Activated CD4-positive, alpha-beta T cell treated with anti-CD3 and anti-CD28 coated beads for 36 hours (primary cell): ENCODE data around the gene HOXA10. TPM values are rescaled to one million over a fixed set of nuclear protein-coding genes. Genes with fewer than 3 reads are reported as not detected.

ENCODE experiments used
- ATAC-seq: fragments of 200-7000 bp; cut with Tn5 transposase; one replicate; pipeline ENCODE4 v1.10.0; 2021; ENCODE audit warnings: mild to moderate bottlenecking, moderate library complexity
- CTCF ChIA-PET: fragments of 350-600 bp; sonication (Branson Sonifier 250); formaldehyde crosslinking; loops from one replicate; lab custom pipeline; 2021; ENCODE audit warnings: antibody characterized with exemption; lab: Charles Lee
- POLR2A ChIA-PET: fragments of 350-600 bp; sonication (Branson Sonifier 250); formaldehyde crosslinking; loops from one replicate; lab custom pipeline; 2021; ENCODE audit warnings: antibody characterized with exemption, inconsistent platforms; lab: Charles Lee
- DNase-seq: peaks from one replicate; pipeline ENCODE4 v3.0.0-alpha.2; 2020
- H3K27ac Mint-ChIP-seq: one replicate; pipeline ENCODE4 v1.8.0; 2021; ENCODE audit warnings: mixed read lengths
- H3K27me3 Mint-ChIP-seq: one replicate; pipeline ENCODE4 v1.8.0; 2021; ENCODE audit warnings: mixed read lengths
- H3K36me3 Mint-ChIP-seq: one replicate; pipeline ENCODE4 v1.8.0; 2021; ENCODE audit warnings: low read depth, mixed read lengths
- H3K4me1 Mint-ChIP-seq: one replicate; pipeline ENCODE4 v1.8.0; 2021; ENCODE audit warnings: mixed read lengths
- H3K4me3 Mint-ChIP-seq: one replicate; pipeline ENCODE4 v1.8.0; 2021; ENCODE audit warnings: mild to moderate bottlenecking, moderate library complexity, mixed read lengths
- H3K9me3 Mint-ChIP-seq: one replicate; pipeline ENCODE4 v1.8.0; 2021; ENCODE audit warnings: low read depth, mixed read lengths
- intact Hi-C, 2 experiments: fragments of 100-400 bp; cut with DNase I in 1 of 2; cut with micrococcal nuclease in 1 of 2; formaldehyde crosslinking; loops; one replicate each; pipeline versions ENCODE4 v1.14.2 to v1.15.1; 2022 to 2024; cut with DNase I, micrococcal nuclease
- total RNA-seq, 2 experiments: library from RNA; stranded (reverse); gene quantifications; one replicate each; pipeline ENCODE4 v1.2.3, GENCODE V29; 2021

The HOXA10 gene
- total RNA-seq, 2 experiments from 2014 or later, result not detected

DNA sequence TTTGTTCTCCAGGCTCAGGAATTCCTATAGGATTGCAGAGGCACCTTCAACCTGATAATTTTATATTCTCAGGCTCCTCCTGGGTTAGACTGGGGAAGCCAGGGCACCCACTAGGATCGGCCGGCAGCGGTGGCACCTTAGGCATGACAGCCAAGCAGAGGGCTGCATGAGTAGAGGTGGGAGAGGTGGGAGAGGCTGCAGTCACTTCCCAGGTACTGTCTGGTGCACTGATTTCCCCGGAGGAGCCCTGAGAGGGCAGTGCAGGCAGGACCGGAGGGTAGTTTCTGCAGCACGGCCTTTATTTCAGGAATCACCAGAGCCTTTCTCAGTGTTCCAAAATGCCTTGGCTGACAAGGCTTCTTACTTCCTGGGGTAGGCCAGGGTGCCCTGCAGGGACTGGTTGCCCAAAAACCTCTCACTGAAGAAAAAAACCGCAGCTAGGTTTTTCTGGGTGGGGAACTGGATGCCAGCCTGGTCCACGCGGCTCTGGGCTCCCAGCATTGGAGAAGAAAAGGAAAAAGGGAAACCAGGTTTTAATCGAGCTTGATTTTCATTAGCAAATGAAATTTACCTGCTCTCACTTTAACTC is 29.3 kb upstream of the HOXA10 start:
- peaks cover 76% of the 10 kb centered on the region for H3K27me3 Mint-ChIP-seq
- DNase-seq, result no peak
- ChIA-PET CTCF (interaction anchor here (0.7 to 1.4 kb wide), 2 partner anchors 8 to 12 kb away, joined by 3 read pairs; no protein-coding TSS in a partner anchor), POLR2A (no interaction called here)
- no peaks in the 10 kb centered on the region for H3K36me3 Mint-ChIP-seq
- H3K4me1 Mint-ChIP-seq, result peaks cover 31% of the 10 kb centered on the region
- intact Hi-C loops, result loop anchor here in 1 of 2 experiments (5.0 kb wide), 1 partner anchor 36 kb away; the partner anchor contains the start of gene HOXA9
- H3K4me3 Mint-ChIP-seq, result no peak overlapping the region
- ATAC-seq, result no peak
- no peak overlapping the region for H3K27ac Mint-ChIP-seq
- H3K9me3 Mint-ChIP-seq, result no peaks in the 10 kb centered on the region

DNA sequence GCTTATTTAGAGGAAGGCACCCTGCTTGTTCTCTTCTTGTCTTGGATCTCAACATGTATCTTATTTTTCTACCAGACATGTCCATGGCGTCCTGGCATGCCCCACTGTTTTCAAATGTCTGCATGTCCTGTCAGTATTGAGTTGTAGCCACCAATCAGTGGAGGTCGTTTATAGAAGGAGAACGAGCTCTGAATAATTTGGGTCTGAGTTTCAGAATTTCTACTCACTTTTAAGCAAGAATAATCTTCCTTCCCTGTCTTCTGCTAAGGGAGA is 28.7 kb upstream of the HOXA10 start:
- no peak for DNase-seq
- ChIA-PET CTCF (interaction anchor here (0.7 to 1.4 kb wide), 2 partner anchors 9 to 12 kb away, joined by 3 read pairs; no protein-coding TSS in a partner anchor), POLR2A (interaction anchor here (0.6 kb wide), 2 partner anchors 669 to 1708 kb away, joined by 5 read pairs; no protein-coding TSS in a partner anchor)
- Mint-ChIP-seq H3K27ac (no peak overlapping the region), H3K27me3 (peaks cover 79% of the 10 kb centered on the region), H3K4me3 (no peak overlapping the region), H3K9me3 (no peaks in the 10 kb centered on the region), H3K4me1 (peaks cover 31% of the 10 kb centered on the region), H3K36me3 (no peaks in the 10 kb centered on the region)
- no peak for ATAC-seq
- intact Hi-C loops, result loop anchor here in 1 of 2 experiments (5.0 kb wide), 1 partner anchor 35 kb away; the partner anchor contains the start of gene HOXA9

DNA sequence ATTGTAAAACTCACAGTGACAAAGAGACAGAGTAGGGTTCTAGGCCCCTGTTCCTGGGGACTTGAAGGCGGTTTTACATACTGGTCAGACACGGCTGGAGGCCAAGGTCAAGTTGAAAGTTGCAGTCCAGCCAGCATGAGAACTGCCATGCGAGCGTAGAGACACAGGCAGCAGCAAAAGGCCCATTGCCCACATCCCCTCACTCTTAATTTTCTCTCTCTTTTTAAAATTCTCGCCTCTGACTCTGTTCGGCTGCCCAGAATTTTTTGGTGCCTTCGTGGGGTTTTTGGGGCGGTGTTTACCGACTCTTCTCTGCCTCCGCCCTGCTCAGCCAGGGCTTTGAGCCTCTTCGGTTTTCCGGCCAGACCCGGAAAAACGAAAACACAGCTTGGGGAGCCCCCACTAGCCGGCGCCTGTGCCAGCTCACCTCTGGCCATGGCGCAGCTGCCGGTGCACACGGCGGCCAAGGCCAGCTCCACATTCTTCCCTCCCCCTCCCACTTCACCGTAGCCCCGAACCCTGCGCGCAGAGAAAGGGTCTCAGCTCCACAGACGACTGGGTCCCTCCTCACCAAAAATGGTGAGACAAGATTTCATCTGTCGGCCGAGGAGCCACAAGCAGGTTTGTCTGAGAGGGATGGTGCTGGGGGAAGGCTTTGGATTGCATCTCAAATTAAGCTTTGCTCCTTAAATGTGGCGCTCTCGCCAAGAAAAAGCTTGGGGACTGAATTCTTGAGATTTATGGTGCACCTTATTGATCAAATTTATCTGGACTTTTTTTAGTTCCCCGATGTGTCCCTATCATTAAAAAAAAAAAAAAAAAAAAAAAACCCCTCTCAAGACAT is 28.1 kb upstream of the HOXA10 start:
- DNase-seq (no peak), ATAC-seq (no peak)
- Mint-ChIP-seq H3K36me3 (no peaks in the 10 kb centered on the region), H3K4me3 (no peak overlapping the region), H3K4me1 (peaks cover 31% of the 10 kb centered on the region), H3K27ac (no peak overlapping the region), H3K9me3 (no peaks in the 10 kb centered on the region), H3K27me3 (peaks cover 80% of the 10 kb centered on the region)
- ChIA-PET CTCF (interaction anchor here (1.4 kb wide), 1 partner anchor 10 kb away, joined by 3 read pairs; no protein-coding TSS in a partner anchor), POLR2A (interaction anchor here (0.6 kb wide), 2 partner anchors 669 to 1707 kb away, joined by 5 read pairs; no protein-coding TSS in a partner anchor)
- intact Hi-C loops, result loop anchor here in 1 of 2 experiments (5.0 kb wide), 1 partner anchor 35 kb away; the partner anchor contains the start of gene HOXA9

DNA sequence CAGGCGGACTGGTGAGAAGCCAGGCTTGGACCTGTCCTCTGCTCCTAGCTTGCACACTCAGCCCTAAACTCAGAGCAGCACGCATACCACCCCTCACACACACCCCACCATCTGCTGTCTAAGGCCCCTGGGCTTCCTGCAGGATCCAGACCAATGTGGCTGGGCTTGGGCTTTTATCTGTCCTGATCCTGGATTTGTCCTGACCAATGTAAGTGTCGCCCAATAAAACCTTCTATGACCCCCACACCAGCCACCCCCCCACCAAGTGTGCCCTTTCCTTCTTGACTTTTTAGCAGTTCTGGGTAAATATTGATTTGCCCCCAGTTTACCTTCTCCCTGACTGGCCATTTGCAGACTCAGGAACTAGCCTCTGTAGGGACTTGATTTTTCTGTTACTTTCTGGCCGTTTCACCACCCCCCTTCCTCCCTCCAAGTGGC is 27.5 kb upstream of the HOXA10 start:
- CTCF ChIA-PET, result interaction anchor here (0.6 to 1.1 kb wide), 2 partner anchors 8 to 335 kb away, joined by 4 to 7 read pairs; no protein-coding TSS in a partner anchor

DNA sequence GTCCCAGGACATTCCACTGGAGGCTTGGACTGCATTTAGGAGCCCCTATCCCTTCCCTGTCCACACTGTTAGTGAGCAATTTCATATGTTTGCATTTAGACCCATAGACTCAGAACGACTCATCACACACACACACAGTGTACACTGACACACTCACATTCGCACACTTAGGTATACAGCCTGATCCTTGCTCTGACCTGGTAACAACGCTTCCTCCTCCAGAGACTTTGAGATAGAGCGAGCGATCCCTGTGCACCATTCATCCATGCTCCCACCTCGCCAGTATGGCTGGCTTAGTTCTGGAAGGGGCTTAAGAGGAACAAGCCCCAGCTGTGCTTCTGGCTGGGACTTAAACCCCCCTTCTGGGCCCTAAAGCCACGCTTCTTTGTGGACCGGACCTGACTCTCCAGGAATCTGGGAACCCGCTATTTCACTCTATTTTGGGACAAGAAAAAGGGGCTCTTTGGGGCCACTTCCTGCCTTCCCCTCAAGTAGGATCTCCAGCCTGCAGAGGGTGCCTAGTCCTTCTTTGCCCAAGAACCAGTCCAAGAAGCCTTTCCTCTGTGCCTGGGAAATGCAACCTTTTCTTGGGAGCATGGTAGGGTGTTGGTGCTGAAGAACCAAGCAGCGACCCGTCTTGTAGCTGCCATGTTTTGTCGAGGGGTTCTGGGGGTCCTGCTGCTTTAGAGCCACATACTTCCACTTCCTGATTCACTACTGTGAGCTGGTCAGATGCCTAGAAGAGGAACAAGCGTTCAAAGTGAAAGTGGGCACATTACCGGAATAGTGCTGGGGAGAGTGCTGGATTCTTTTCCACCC is 26.9 kb upstream of the HOXA10 start:
- DNase-seq, result no peak
- ChIA-PET POLR2A (no interaction called here), CTCF (interaction anchor here (0.6 to 1.1 kb wide), 2 partner anchors 9 to 335 kb away, joined by 4 to 7 read pairs; no protein-coding TSS in a partner anchor)
- peaks cover 29% of the 10 kb centered on the region for H3K4me1 Mint-ChIP-seq
- peak; percentile 44 for ATAC-seq
- peaks cover 75% of the 10 kb centered on the region for H3K27me3 Mint-ChIP-seq
- no peaks in the 10 kb centered on the region for H3K9me3 Mint-ChIP-seq
- H3K4me3 Mint-ChIP-seq, result peak overlapping the region; percentile 54
- intact Hi-C loops, result loop anchor here in 1 of 2 experiments (2.0 to 5.0 kb wide), 2 partner anchors 14 to 34 kb away; partner anchors contain the start of gene HOXA9
- H3K36me3 Mint-ChIP-seq, result no peaks in the 10 kb centered on the region
- no peak overlapping the region for H3K27ac Mint-ChIP-seq

More for the DNA sequence above, 27.5 kb upstream of the HOXA10 start:
- Mint-ChIP-seq H3K27me3 (peaks cover 76% of the 10 kb centered on the region), H3K4me1 (peaks cover 31% of the 10 kb centered on the region), H3K4me3 (no peak overlapping the region), H3K9me3 (no peaks in the 10 kb centered on the region), H3K27ac (no peak overlapping the region), H3K36me3 (no peaks in the 10 kb centered on the region)
- POLR2A ChIA-PET, result no interaction called here
- DNase-seq, result no peak
- no peak for ATAC-seq
- intact Hi-C loops, result loop anchor here in 1 of 2 experiments (2.0 to 5.0 kb wide), 2 partner anchors 15 to 34 kb away; partner anchors contain the start of gene HOXA9

DNA sequence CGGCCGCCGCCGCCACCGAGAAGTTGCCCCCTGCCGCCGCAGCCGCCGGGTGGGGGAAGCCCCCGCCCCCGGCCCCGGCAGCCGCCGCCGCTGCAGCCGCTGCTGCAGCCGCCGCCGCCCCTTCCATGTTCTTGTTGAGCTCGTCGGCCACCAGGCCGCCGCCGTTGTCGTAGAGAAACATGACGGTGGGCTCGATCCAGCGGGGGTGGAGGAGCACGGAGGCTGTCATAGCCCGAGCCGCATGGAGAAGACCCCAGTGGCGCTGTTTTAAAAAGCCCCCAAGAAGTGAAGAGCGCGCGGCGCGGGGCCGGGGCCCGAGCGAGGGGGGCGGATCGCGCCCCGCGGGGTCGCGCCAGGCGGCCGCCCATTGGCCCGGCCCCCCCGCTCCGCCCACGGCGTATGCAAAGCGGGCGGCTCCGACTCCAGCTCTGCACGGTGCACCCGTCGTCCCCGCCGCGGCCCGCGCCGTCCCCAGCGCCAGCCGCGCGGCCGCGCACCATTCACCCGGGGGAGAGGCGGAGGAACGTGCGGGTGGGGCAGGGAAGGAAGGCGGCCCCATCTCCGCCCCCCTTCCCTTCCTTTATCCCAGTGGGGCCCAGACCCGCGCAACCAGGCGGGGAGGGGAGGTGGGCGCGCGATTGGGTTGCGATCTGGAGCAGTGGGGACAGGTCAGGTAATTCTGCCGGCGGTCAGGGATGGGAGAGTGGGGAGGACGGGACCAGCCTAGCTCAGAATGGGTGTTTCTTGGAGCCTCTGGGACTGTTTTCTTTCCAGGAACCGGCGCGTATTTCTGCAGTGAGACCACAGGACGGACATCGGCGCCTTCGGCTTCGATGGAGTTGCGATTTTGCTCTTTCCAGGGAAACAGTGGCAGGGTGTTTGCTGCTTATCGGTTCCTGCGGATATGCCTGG is 26.0 kb upstream of the HOXA10 start, which contains the start of gene HOXA13:
HOXA13 (minus strand) TSS at position 243 of the 912 bp plus-strand sequence; CDS start at position 229, 14 bp downstream.
- no peak within 1 kb of the TSS for H3K27ac Mint-ChIP-seq
- ATAC-seq, result peak; percentile 54
- H3K4me1 Mint-ChIP-seq, result peaks cover 22% of the 10 kb centered on the region
- no peaks in the 10 kb centered on the region for H3K36me3 Mint-ChIP-seq
- intact Hi-C loops, result loop anchor here (2.0 to 10.0 kb wide), 11 partner anchors 13 to 897 kb away; partner anchors contain the start of genes HIBADH (in 2 of the 2), EVX1 (in 1 of the 2) and HOXA9 (in 1 of the 2)
- ChIA-PET POLR2A (no interaction called here), CTCF (interaction anchor here (0.7 to 1.1 kb wide), 4 partner anchors 10 to 406 kb away, joined by 3 to 5 read pairs (median 3); no protein-coding TSS in a partner anchor)
- peaks cover 72% of the 10 kb centered on the region for H3K27me3 Mint-ChIP-seq
- peak; percentile 44 for DNase-seq
- H3K4me3 Mint-ChIP-seq, result peak within 1 kb of the TSS; percentile 65
- no peaks in the 10 kb centered on the region for H3K9me3 Mint-ChIP-seq

DNA sequence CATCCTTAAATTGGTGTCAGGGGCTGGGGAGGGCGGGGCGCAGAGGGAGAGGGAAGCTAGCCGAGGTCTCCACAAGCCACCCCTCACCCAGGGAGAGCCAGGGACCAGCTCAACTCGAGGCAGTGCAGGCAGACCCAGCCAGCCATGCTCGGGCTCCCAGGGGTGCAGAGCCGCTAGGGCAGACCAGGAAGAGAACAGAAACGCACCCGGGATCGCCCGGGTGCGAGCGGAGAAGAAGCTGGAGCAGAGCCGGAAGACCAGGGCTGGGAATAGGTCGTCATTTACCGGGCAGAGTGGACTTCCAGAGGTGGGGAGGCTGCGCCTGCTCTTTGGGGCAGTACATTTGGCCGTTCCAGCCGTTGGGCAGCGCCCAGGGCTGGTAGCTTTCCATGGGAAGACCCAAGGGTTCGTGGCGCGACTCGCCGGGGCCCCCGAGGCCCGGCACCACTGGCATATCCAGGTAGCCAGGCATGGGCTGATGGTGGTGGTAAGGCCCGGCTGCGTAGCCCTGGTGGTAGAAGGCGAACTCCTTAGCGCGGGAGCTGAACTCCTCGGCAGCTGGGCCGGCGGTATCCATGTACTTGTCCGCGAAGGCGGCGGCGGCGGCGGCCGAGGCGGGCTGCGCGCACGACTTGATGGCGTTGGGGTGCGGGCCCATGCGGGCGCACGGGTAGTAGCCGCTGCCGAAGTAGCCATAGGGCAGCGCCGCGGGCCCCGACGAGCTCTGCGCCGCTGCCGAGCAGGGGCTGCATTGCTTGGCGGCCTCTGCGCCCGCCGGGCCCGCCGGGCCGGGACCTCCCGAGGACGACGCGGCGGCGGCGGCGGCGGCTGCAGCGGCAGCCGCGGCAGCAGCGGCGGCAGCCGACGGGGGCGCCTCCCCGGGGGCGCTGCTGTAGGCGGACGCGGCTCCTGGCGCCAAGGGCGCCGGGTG is 25.0 kb upstream of the HOXA10 start:
- peak overlapping the region; percentile 56 for H3K4me3 Mint-ChIP-seq
- H3K36me3 Mint-ChIP-seq, result no peaks in the 10 kb centered on the region
- DNase-seq (no peak), ATAC-seq (no peak)
- ChIA-PET POLR2A (no interaction called here), CTCF (interaction anchor here (0.6 to 1.5 kb wide), 6 partner anchors 9 to 897 kb away, joined by 3 to 5 read pairs (median 3); no protein-coding TSS in a partner anchor)
- H3K4me1 Mint-ChIP-seq, result peaks cover 17% of the 10 kb centered on the region
- intact Hi-C loops, result loop anchor here (2.0 to 10.0 kb wide), 9 partner anchors 30 to 898 kb away; partner anchors contain the start of genes HIBADH (in 2 of the 2) and EVX1 (in 1 of the 2)
- no peak overlapping the region for H3K27ac Mint-ChIP-seq
- no peaks in the 10 kb centered on the region for H3K9me3 Mint-ChIP-seq
- H3K27me3 Mint-ChIP-seq, result peaks cover 72% of the 10 kb centered on the region

DNA sequence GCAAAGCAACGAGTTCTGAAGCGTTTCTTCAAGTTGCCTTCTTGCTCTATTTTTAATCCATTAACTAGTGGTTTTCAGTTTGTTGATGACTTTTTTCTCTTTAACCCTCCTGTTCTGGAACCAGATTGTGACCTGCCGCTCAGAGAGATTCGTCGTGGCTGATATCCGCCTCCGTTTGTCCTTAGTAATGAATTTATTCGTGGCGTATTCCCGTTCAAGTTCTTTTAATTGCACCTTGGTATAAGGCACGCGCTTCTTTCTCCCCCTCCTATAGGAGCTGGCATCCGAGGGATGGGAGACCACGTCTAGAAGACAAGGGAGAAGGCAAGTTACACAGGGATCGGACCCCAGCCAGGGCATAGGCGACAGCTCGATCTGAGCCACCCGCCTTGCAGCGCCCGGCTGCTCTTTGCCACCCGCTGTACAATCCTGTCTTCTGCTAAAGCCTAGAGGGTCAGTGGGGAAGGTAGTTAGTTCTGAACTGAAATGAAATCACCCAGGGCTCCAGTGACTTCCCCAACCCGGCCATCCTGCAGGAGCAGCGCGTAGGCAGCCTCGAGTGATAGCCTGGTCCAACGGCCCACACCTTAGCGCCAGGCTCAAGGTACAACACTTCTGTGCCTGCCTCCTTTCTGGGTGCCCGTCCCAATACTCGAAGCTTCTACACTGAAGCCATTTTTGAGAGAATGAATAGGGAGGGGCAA is 24.2 kb upstream of the HOXA10 start:
- peaks cover 21% of the 10 kb centered on the region for H3K4me1 Mint-ChIP-seq
- no peaks in the 10 kb centered on the region for H3K9me3 Mint-ChIP-seq
- H3K36me3 Mint-ChIP-seq, result no peaks in the 10 kb centered on the region
- intact Hi-C loops, result loop anchor here (2.0 to 10.0 kb wide), 9 partner anchors 29 to 899 kb away; partner anchors contain the start of genes HIBADH (in 2 of the 2) and EVX1 (in 1 of the 2)
- no peak overlapping the region for H3K4me3 Mint-ChIP-seq
- ATAC-seq (no peak), DNase-seq (no peak)
- H3K27me3 Mint-ChIP-seq, result peaks cover 75% of the 10 kb centered on the region
- no peak overlapping the region for H3K27ac Mint-ChIP-seq
- ChIA-PET POLR2A (no interaction called here), CTCF (interaction anchor here (0.6 to 1.5 kb wide), 3 partner anchors 8 to 898 kb away, joined by 3 to 4 read pairs (median 3); no protein-coding TSS in a partner anchor)
